GM23248 (cell line): ENCODE results near the gene CES4A.

Experiments
- EZH2 ChIP-seq: fragments of 200-600 bp; sonication (generic); IDR thresholded peaks from 2 replicates; pipeline ENCODE4 v1.6.1; 2018; ENCODE audit warnings: antibody characterized with exemption, mild to moderate bottlenecking; ENCODE audit not compliant: insufficient read depth, poor library complexity, severe bottlenecking
- EZH2phosphoT487 ChIP-seq: fragments of 200-600 bp; sonication (generic); IDR thresholded peaks from 2 replicates; pipeline ENCODE4 v1.6.1; 2018; ENCODE audit warnings: antibody characterized with exemption, moderate library complexity, mild to moderate bottlenecking, low read depth; ENCODE audit not compliant: insufficient read depth

DNA sequence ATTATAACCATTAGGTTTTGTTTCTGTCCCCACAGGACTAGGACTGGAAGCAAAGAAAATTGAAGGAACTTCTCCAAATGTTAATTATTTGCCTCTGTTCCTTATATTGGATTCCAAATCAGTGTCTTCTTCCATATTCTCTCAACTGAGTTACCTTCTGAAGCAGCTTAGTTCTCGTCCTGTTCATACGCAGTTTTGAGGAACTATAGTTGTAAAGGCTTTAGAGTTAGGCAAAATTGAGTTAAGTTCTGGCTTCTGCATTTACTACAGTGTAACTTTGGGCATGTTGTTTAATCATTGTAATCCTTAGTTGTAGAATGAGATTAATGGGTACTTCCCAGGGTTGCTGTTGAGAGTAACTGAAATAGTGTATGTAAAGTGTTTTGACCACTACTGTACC lies 51.8 kb downstream of the CES4A start:
- TF ChIP-seq EZH2, result no peak
- no peak for TF ChIP-seq EZH2phosphoT487
